Measurements from ENCODE around the gene TUG1.

The TUG1 gene

DNA sequence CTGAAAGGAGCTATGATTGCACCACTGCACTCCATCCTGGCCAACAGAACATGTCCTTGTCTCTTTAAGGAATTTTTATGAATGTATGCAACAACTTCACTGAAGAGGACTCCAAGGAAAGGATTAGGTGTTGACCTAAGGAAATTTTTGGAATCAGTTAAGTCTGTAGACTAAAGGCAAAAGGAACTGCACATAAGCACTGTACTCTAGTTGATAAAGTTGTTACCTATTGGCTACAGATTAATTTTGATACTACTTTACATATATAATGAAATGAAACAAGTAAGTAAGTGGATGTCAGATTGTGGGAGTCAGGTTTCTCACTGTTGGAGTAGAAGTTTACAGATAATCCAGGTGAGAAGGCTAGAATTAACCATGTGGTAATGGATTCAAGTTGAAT, 36.5 kb downstream of the TUG1 start:
- no peak for DNase-seq

DNA sequence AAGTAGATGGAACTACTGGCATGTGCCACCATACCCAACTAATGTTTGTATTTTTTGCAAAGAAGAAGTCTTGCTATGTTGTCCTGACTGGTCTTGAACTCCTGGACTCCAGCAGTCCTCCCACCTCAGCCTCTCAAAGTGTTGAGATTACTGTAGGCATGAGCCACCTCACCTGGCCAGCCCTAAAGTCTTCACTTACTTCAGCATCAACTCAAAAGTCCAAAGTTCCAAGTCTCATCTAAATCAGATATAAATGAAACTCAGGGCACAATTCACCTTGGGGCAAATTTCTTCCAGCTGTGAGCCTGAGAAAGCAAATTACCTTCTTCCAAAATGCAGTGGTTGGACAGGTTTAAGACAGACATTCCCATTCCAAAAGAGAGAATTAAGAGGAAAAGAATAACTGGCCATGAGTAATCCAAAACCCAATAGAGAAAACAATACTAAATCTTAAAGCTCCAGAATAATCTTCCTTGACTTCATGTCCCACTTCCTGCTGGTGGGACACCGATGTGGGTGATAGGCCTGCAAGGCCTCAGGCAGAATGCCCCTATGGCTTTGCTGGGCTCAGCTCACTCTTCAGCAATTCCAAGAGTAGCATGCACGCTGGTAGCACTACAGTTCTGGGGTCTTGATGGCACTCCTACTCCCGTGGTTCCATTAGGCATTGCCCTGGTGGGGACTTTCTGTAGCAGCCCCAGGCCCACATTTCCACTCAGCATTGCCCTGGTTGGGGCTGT, 50.3 kb downstream of the TUG1 start:
- DNase-seq: no peak

DNA sequence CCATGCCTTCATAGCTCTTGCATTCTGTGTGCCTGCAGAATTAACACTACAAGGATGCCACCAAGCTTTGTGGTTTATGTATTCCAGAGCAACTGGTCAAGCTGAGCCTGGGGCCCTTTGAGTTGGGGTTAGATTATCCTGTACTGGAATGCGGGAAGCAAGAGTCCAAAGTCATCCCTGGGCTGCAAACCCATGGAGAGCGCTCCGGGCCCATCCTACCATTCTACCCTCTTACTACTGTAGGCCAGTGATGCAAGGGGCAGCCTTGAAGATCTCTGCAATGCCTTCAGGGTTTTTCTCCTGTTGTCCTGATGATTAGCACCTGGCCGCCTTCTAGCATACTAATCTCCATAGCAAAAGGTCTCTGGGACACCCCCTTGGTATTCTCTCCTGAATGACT, 51.3 kb downstream of the TUG1 start:
- DNase-seq: no peak

DNA sequence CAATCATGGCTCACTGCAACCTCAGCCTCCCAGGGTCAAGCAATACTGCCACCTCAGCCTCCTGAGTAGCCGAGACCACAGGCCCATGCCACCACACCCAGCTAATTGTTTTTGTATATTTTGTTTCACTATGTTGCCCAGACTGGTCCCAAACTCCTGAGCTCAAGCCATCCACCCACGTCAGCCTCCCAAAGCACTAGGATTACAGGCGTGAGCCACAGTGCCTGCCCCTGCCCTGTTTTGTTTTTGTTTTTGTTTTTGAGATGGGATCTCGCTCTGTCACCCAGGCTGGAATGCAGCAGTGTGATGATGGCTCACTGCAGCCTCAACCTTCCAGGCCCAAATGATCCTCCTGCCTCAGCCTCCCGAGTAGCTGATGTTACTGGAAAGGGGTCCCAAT, 53.5 kb downstream of the TUG1 start:
- no peak for DNase-seq

All from activated CD4-positive, alpha-beta T cell treated with anti-CD3 and anti-CD28 coated beads, Interleukin-2, amount 50 U/mL, for 4 hours (primary cell).